ENCODE measurements around the gene AP4B1.

DNA sequence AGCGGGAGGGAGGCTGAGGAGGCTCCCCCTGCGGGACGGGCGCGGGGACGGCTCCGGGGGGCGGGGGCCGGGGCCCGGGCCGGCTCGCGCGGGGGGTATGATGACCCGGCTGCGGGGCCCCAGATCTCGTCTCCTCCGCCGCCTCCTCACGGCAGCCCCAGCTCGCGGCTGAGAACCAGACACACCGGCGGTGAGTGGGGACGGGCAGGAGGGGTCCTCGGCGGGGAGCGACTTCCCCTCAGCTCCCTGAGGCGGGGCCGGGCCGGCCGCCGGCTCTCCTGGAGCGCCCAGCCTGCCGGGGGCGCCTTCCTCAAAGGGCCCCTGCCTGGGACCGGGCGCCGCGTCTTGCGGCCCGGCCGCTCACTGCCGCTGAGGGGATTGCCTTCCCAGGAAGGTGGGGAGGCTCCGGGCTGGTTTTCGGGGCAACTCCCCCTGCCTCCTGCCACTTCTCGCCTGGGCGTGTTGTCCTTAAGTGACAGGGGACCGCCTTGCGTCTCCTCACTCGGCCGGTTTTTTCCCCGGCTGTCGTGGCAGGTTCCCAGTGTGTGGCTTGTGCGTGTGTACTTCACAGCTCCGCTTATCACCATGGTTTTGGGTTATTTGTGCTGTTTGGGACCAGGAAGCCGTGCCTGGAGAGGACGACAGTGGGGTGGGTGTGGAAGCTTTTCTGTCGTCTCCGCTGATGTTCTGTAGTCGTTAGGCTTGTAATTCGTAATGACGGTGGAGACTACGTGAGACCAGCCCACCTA, 25.3 kb upstream of the AP4B1 start:
- TF ChIP-seq GATA2 (IDR thresholded peaks at IDR 0.05; ENCODE audit: low read depth, low read length) (no peak), GATA3 (IDR thresholded peaks at IDR 0.05; ENCODE audit: low read depth, low read length) (no peak)

All from SH-SY5Y (cell line).